ENCODE results near the gene TMEM52. TPM values are rescaled to one million over a fixed set of nuclear protein-coding genes. Genes with fewer than 3 reads are reported as not detected.

The TMEM52 gene
- total and polyA plus RNA-seq, 2 of the 13 experiments (the other 11 are each of a cell fraction or from before 2014, with no cell fraction given): 13.2 to 18.7 TPM

GRCh38 chr1:1919304-1920056, 401 bp upstream of the TMEM52 start (continued):
- TF ChIP-seq SOX6 (IDR thresholded peaks at IDR 0.05): no peak
- TF ChIP-seq SOX6 (CRISPR knock-in tag; IDR thresholded peaks at IDR 0.05): peak; percentile 59
- TF ChIP-seq ZNF333 (CRISPR knock-in tag; IDR thresholded peaks at IDR 0.05; ENCODE audit: borderline replicate concordance): 0 out of 2 replicates have a peak, but pooled peaks have one; percentile 79
- TF ChIP-seq THRA (CRISPR knock-in tag; IDR thresholded peaks at IDR 0.05; ENCODE audit: borderline replicate concordance): 0 out of 2 replicates have a peak, but pooled peaks have one; percentile 24
- no peak for TF ChIP-seq ZNF878 (CRISPR knock-in tag; IDR thresholded peaks at IDR 0.05)
- TF ChIP-seq ARNT2 (CRISPR knock-in tag; IDR thresholded peaks at IDR 0.05; ENCODE audit: low read depth): peak; percentile 74; the same call in 1 of the 2 replicates
- TF ChIP-seq E2F1 (CRISPR knock-in tag; IDR thresholded peaks at IDR 0.05): 0 out of 2 replicates have a peak, but pooled peaks have one; percentile 11
- TF ChIP-seq ZNF557 (CRISPR knock-in tag; IDR thresholded peaks at IDR 0.05): no peak
- peak; percentile 77; the same call in 1 of the 2 replicates for TF ChIP-seq ZSCAN21 (CRISPR knock-in tag; IDR thresholded peaks at IDR 0.05; ENCODE audit: borderline replicate concordance)
- no peak for TF ChIP-seq HHEX (CRISPR knock-in tag; IDR thresholded peaks at IDR 0.05)
- TF ChIP-seq KLF12 (CRISPR knock-in tag; IDR thresholded peaks at IDR 0.05; ENCODE audit: borderline replicate concordance): peak; percentile 94
- no peak for TF ChIP-seq ZNF292 (CRISPR knock-in tag; IDR thresholded peaks at IDR 0.05; ENCODE audit: borderline replicate concordance, low read depth)
- 0 out of 2 replicates have a peak, but pooled peaks have one; percentile 58 for TF ChIP-seq ZNF574 (CRISPR knock-in tag; IDR thresholded peaks at IDR 0.05)
- TF ChIP-seq ZNF547 (CRISPR knock-in tag; IDR thresholded peaks at IDR 0.05): peak; percentile 69; the same call in 1 of the 2 replicates
- peak; percentile 34 for TF ChIP-seq TEAD3 (CRISPR knock-in tag; optimal IDR thresholded peaks at IDR 0.05; ENCODE audit: borderline replicate concordance)
- TF ChIP-seq TAF15 (IDR thresholded peaks at IDR 0.05; ENCODE audit: low read depth, low read length, poor library complexity, severe bottlenecking): no peak
- 0 out of 2 replicates have a peak, but pooled peaks have one; percentile 42 for TF ChIP-seq LBX2 (CRISPR knock-in tag; IDR thresholded peaks at IDR 0.05; ENCODE audit: borderline replicate concordance)
